ENCODE results near the gene POLR2E.

DNA sequence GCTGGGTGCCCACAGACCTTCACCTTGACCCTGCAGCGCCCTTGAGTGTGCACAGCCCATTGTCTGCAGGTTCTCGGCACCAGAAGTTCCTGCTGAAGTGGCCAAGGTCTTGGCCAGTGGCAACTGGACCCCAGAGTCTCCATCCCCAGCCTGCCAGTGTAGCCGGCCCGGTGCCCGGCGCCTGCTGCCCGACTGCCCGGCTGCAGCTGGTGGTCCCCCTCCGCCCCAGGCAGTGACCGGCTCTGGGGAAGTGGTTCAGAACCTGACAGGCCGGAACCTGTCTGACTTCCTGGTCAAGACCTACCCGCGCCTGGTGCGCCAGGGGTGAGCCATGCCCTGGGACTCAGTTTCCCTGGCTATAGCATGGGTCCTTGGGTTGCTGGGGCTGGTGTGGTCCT lies 40.1 kb downstream of the POLR2E start:
- TF ChIP-seq POLR2A (IDR thresholded peaks at IDR 0.05): no peak
- TF ChIP-seq, protein P1, sequence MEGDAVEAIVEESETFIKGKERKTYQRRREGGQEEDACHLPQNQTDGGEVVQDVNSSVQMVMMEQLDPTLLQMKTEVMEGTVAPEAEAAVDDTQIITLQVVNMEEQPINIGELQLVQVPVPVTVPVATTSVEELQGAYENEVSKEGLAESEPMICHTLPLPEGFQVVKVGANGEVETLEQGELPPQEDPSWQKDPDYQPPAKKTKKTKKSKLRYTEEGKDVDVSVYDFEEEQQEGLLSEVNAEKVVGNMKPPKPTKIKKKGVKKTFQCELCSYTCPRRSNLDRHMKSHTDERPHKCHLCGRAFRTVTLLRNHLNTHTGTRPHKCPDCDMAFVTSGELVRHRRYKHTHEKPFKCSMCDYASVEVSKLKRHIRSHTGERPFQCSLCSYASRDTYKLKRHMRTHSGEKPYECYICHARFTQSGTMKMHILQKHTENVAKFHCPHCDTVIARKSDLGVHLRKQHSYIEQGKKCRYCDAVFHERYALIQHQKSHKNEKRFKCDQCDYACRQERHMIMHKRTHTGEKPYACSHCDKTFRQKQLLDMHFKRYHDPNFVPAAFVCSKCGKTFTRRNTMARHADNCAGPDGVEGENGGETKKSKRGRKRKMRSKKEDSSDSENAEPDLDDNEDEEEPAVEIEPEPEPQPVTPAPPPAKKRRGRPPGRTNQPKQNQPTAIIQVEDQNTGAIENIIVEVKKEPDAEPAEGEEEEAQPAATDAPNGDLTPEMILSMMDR (IDR thresholded peaks at IDR 0.05): no peak
